Erythroblast (primary cell): ENCODE measurements around the gene UBE2B.

Experiments
- DNase-seq, 2 experiments: peaks; one replicate each; lab custom pipeline; 2025; lab: John Stamatoyannopoulos, UW
- GATA1 ChIP-seq: IDR thresholded peaks from 2 replicates; pipeline ENCODE4 v1.6.1; 2011; ENCODE audit warnings: low read depth, mild to moderate bottlenecking, control low read depth, low read length, moderate library complexity
- POLR2A ChIP-seq: IDR thresholded peaks from 2 replicates; pipeline ENCODE4 v1.6.1; 2011; ENCODE audit warnings: mild to moderate bottlenecking, low read length

UBE2B gene

DNA sequence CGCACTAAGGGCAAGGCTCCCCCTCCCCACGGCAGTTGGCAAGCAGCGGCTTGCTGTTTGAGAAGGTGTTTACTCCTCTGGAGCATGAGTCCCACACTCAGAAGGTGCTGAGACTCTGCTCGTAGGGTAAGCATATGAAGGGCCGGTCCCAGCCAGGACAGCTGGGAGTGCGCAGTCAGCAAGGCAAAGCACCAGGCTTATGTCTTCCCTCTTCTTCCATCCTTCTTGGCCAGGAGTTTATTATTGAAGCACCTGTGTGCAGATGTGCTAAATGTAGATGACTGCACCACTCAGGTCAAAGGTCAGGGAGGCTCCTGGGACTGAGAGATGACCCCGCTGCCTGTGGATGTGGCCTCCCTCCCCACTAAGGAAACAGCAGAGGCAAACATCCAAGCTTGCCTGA lies 67.4 kb downstream of the UBE2B start:
- TF ChIP-seq POLR2A, result no peak
- no peak for TF ChIP-seq GATA1
- DNase-seq, result no peak

DNA sequence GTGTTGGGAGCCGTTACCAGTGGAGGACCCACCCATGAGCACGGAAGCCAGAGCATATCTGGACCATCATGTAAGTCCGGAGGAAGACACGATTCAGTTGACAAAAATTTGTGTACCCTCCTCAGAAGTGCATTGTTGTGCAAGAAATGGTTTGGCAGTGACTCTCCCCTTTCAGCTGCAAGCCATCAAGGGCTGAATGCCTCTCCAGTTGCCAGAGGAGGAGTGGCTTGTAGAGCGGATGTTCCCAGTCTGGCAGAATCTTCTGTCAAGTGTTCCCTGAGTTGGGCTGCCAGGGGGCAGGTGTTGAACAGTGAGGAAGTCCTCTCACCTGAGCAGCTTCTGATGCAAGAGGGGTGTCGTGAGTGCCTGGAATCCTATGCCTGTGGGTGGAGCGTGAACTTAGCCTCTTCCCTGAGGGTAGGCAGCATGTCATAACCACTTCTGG lies 67.9 kb downstream of the UBE2B start:
- TF ChIP-seq GATA1, result no peak
- TF ChIP-seq POLR2A, result no peak

DNA sequence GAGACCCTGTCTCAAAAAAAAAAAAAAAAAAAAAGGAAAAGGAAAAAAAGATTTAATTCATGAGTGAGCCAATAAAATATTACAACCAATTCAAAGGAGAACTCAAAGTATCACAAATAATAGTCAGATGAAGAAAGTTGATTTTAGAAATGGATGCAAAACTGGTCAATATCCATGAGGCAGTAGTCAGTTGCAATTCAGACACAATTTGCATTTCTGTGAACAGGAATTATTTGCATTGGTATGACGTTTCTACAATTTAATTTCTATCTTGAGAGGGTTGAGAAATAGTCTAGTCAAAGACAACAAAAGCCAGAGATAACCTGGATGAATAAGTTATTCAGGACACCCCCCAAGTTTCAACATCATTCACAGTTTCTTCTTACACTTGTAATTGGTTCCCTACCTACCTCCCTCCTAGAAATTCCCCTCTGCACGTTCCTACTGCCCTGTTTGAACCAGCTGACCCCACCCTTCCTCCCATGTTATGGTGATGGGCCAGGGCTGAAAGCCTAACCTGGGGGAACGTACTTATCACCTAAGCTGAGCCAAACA lies 68.9 kb downstream of the UBE2B start:
- DNase-seq, result no peak
- TF ChIP-seq GATA1 (no peak), POLR2A (no peak)

More for the DNA sequence above, 67.9 kb downstream of the UBE2B start:
- no peak for DNase-seq
